HFF-Myc (cell line): Measurements from ENCODE around the gene SERPINA6.

Experiments
- DNase-seq: peaks from one replicate; pipeline ENCODE4 v3.0.0-alpha.2; 2011; ENCODE audit warnings: low read depth; ENCODE audit errors: extremely low read depth
- H3K4me3 ChIP-seq: replicated peaks from 2 replicates; pipeline ENCODE4 v1.5.1; 2011; ENCODE audit warnings: low read depth, mild to moderate bottlenecking, control low read depth, low read length
- TF ChIP-seq, protein P1 (sequence below): IDR thresholded peaks from 2 replicates; pipeline ENCODE4 v1.5.1; 2012; ENCODE audit warnings: mild to moderate bottlenecking, low read depth, low read length, control low read depth; ENCODE audit errors: missing control alignments

Gene SERPINA6

DNA sequence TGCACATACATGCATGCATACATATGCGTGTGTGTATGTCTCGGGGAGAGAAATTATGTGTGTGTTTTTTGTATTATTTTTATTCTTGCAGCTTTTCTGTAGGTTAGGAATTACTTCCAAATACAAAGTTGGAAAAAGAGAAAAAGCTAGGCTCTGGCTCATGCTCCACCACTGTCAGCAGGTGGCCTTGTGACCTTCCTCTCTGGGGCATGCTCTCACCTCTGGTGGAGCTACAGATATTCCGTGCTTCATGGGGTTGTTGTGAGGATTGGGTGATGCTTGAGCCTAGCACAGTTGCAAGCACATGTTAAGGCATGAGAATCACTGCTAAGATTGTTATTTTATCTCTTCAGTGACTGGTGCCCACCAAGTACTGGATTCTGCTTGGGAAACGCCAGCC is 6.7 kb upstream of the SERPINA6 start:
- no peak overlapping the region for H3K4me3 ChIP-seq
- DNase-seq: no peak
- TF ChIP-seq, protein P1, sequence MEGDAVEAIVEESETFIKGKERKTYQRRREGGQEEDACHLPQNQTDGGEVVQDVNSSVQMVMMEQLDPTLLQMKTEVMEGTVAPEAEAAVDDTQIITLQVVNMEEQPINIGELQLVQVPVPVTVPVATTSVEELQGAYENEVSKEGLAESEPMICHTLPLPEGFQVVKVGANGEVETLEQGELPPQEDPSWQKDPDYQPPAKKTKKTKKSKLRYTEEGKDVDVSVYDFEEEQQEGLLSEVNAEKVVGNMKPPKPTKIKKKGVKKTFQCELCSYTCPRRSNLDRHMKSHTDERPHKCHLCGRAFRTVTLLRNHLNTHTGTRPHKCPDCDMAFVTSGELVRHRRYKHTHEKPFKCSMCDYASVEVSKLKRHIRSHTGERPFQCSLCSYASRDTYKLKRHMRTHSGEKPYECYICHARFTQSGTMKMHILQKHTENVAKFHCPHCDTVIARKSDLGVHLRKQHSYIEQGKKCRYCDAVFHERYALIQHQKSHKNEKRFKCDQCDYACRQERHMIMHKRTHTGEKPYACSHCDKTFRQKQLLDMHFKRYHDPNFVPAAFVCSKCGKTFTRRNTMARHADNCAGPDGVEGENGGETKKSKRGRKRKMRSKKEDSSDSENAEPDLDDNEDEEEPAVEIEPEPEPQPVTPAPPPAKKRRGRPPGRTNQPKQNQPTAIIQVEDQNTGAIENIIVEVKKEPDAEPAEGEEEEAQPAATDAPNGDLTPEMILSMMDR: no peak

DNA sequence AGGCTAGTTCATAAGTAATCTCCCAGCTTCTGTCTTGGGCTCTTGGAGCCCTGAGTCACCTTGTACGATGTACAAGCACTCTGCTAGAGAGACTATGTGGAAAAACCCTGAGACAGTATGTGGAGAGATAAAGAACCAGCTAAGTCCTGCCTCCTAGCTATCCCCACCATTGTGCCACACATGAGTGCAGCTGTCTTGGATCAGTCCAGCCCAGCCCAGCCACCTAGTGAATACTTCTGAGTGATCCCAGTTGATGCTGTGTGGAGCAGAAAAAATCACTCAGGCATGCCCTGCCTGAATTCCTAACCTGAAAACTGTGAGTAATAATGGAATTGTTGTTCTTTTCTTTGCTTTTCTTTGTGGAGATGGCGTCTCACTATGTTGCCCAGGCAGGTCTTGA is 5.1 kb upstream of the SERPINA6 start:
- TF ChIP-seq, protein P1: no peak
- DNase-seq: no peak
- no peak overlapping the region for H3K4me3 ChIP-seq

DNA sequence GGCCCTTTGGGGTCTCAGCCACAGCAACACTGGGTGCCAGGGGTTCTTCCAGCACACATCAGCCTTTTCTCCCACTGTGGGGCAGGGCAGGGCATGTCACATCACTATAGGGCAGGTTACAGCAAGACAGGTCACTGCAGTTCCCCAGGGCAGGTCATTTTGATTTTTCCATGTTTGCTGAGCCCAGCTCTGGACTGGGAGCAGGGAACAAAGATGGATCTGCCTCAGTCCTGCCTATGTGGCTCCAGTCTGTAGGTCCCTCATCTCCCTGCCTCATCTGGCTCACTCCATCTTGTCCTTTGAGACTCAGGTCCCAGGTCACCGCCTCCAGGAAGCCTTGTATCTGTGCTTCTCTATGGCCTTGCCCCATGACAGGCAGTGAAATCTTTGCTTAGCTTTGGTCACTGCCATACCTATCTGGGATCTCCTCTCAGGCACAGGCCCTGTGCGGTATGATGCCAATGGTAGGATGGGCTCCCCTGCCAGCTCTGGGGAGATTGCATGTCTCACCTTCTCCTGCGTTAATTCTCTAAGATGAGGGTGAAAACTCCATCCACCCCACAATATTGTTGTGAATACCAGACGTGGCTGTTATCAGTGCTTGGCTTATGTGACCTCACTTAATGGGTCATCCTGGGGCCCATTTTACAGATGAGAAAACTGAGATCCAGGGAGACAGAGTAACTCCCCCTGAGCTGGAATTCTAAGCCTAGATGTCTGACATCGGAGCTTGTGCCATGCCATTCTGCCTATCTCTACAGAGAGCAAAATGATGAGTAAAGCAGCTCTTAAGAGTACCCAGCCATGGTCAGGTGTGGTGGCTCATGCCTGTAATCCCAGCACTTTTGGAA is 1.5 kb downstream of the SERPINA6 start:
- no peak for DNase-seq
- TF ChIP-seq, protein P1: no peak
- no peak overlapping the region for H3K4me3 ChIP-seq

DNA sequence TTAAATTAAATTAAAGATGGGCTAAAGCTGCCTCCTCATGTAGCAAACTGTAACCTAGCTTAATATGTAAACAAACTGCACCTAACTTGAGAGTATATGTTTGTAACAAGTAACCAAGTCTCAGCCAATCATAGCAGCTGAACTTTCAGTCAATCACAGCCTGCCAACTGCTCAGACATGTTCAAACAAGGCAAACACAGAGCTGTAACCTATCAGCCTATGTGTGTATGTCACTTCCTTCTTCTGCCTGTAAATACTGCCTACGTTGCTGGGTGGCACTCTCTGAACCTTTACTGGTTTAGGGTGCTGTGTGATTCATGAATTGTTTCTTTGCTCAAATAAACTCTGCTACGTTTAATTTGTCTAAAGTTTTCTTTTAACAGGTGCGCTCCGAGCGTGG is 2.9 kb downstream of the SERPINA6 start:
- DNase-seq: no peak
- H3K4me3 ChIP-seq: no peak overlapping the region
- TF ChIP-seq, protein P1: no peak

DNA sequence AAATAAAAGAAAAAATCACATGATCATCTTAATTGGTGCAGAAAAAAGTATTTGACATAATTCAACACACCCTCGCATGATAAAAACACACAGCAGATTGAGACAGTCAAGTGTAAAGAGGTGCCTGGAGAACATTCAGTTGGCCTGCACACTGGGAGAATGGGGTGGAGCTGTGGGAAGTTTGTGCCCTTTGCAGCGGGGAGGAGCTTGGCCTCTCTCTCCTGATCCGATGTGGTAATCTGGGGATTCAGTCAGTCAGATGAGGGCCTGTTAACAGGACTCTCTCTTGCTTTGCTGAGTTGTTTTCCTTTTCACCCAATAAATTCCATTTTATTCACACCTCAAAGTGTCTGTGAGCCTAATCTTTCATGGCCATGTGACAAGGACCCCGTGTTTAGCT is 5.9 kb downstream of the SERPINA6 start:
- DNase-seq: no peak
- no peak overlapping the region for H3K4me3 ChIP-seq
- TF ChIP-seq, protein P1: no peak

DNA sequence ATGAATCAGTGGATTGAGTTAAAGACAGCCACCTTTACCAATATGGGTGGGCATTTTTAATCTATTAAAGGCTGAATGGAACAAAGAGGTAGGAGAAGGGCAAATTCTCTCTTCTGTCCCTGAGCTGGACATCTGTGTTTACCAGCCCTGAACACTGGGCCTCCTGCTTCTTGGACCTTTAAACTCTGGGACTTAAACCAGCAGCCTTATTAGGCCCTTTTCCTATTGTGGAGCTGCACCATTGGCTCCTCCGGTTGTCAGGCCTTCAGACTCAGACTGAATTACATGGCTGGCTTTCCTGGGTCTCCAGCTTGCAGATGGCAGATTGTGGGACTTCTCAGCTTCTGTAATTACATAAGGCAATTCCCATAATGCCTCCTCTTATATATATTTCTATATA is 6.4 kb downstream of the SERPINA6 start:
- TF ChIP-seq, protein P1: no peak
- no peak for DNase-seq
- no peak overlapping the region for H3K4me3 ChIP-seq
